CD4-positive, alpha-beta T cell (primary cell): ENCODE results near the gene BCKDHB. TPM values are rescaled to one million over a fixed set of nuclear protein-coding genes. Genes with fewer than 3 reads are reported as not detected.

Experiments
- ATAC-seq: fragments of 200-7000 bp; cut with Tn5 transposase; one replicate; pipeline ENCODE4 v1.10.0; 2022; ENCODE audit warnings: mild to moderate bottlenecking; ENCODE audit not compliant: poor library complexity
- CTCF ChIA-PET: fragments of 350-600 bp; sonication (Branson Sonifier 250); formaldehyde crosslinking; loops from one replicate; lab custom pipeline; 2021; ENCODE audit warnings: antibody characterized with exemption, inconsistent platforms; lab: Charles Lee
- POLR2A ChIA-PET: fragments of 350-600 bp; sonication (Branson Sonifier 250); formaldehyde crosslinking; loops from one replicate; lab custom pipeline; 2021; ENCODE audit warnings: antibody characterized with exemption, inconsistent platforms; lab: Charles Lee
- DNase-seq, 14 experiments: peaks; one replicate each; pipeline ENCODE4 v3.0.0-alpha.2; 2013 to 2020; ENCODE audit warnings: mixed read lengths in 2 of 14
- H3K27ac ChIP-seq, 2 donors: one replicate each; pipeline versions ENCODE4 v1.5.1 to v1.7.0; 2013; ENCODE audit warnings: low read length in 2 of 2, low read depth in 1 of 2, mild to moderate bottlenecking in 1 of 2
- H3K27me3 ChIP-seq, 2 experiments: 1 replicate in 1 of 2; 2 replicates in 1 of 2; pipeline versions ENCODE4 v1.6.1 to v1.7.0; 2013; ENCODE audit warnings: low read length in 2 of 2, control low read depth in 1 of 2, mild to moderate bottlenecking in 1 of 2, moderate library complexity in 1 of 2; ENCODE audit not compliant: insufficient read depth in 2 of 2, control insufficient read depth in 1 of 2
- H3K36me3 ChIP-seq: one replicate; pipeline ENCODE4 v1.6.1; 2013; ENCODE audit warnings: low read length, control low read depth; ENCODE audit not compliant: insufficient read depth
- H3K4me1 ChIP-seq: one replicate; pipeline ENCODE4 v1.6.1; 2013; ENCODE audit warnings: low read length, control low read depth; ENCODE audit not compliant: insufficient read depth
- H3K4me3 ChIP-seq: one replicate; pipeline ENCODE4 v1.5.1; 2013; ENCODE audit warnings: mild to moderate bottlenecking, low read length, moderate library complexity
- H3K9me3 ChIP-seq, 2 experiments: 1 replicate in 1 of 2; 2 replicates in 1 of 2; pipeline versions ENCODE4 v1.6.1 to v1.7.0; 2013; ENCODE audit warnings: low read length in 2 of 2, mild to moderate bottlenecking in 2 of 2, control low read depth in 1 of 2, moderate library complexity in 1 of 2; ENCODE audit not compliant: control insufficient read depth in 1 of 2, insufficient read depth in 1 of 2
- H3K27ac Mint-ChIP-seq: one replicate; pipeline ENCODE4 v1.8.0; 2020; ENCODE audit warnings: mixed read lengths
- H3K27me3 Mint-ChIP-seq: one replicate; pipeline ENCODE4 v1.8.0; 2021; ENCODE audit warnings: mixed read lengths
- H3K36me3 Mint-ChIP-seq: one replicate; pipeline ENCODE4 v1.8.0; 2021; ENCODE audit warnings: low read depth, mixed read lengths
- H3K4me1 Mint-ChIP-seq: one replicate; pipeline ENCODE4 v1.8.0; 2021; ENCODE audit warnings: low read depth, mixed read lengths
- H3K4me3 Mint-ChIP-seq: one replicate; pipeline ENCODE4 v1.8.0; 2020; ENCODE audit warnings: mild to moderate bottlenecking, mixed read lengths
- H3K9me3 Mint-ChIP-seq: one replicate; pipeline ENCODE4 v1.8.0; 2020; ENCODE audit warnings: mixed read lengths
- intact Hi-C, 2 experiments: fragments of 100-400 bp; cut with DNase I in 1 of 2; cut with micrococcal nuclease in 1 of 2; formaldehyde crosslinking; loops; one replicate each; pipeline versions ENCODE4 v1.15.1 to v1.9.0; 2023 to 2025; cut with DNase I, micrococcal nuclease
- total RNA-seq, 174 experiments: library from RNA in 2 of 174; stranded (reverse) in 2 of 174; gene quantifications; one replicate each; pipeline ENCODE4 v1.2.3 and lab custom pipeline; 2021 to 2026
- TF ChIP-seq, protein P1 (sequence below): fragments of 200-600 bp; IDR thresholded peaks from one replicate; pipeline ENCODE4 v1.8.0; 2022; ENCODE audit warnings: antibody characterized with exemption, mild to moderate bottlenecking

The BCKDHB gene
- total RNA-seq, 2 experiments from 2014 or later = 7.8 to 8.1 TPM

- Mint-ChIP-seq H3K9me3 (no peaks in the 10 kb centered on the region), H3K4me3 (no peak overlapping the region), H3K27ac (no peak overlapping the region), H3K36me3 (peaks cover 40% of the 10 kb centered on the region), H3K4me1 (no peaks in the 10 kb centered on the region), H3K27me3 (no peaks in the 10 kb centered on the region)
- no peak overlapping the region for H3K4me3 ChIP-seq
- no peak overlapping the region for H3K27ac ChIP-seq
- peaks cover 9% of the 10 kb centered on the region for H3K36me3 ChIP-seq
- ATAC-seq (no peak), DNase-seq (no peak)
- ChIA-PET POLR2A (no interaction called here), CTCF (no interaction called here)
- H3K9me3 ChIP-seq = no peaks in the 10 kb centered on the region
- intact Hi-C loops = no loop called here
- no peaks in the 10 kb centered on the region for H3K27me3 ChIP-seq
- H3K4me1 ChIP-seq = no peaks in the 10 kb centered on the region
- TF ChIP-seq, protein P1, sequence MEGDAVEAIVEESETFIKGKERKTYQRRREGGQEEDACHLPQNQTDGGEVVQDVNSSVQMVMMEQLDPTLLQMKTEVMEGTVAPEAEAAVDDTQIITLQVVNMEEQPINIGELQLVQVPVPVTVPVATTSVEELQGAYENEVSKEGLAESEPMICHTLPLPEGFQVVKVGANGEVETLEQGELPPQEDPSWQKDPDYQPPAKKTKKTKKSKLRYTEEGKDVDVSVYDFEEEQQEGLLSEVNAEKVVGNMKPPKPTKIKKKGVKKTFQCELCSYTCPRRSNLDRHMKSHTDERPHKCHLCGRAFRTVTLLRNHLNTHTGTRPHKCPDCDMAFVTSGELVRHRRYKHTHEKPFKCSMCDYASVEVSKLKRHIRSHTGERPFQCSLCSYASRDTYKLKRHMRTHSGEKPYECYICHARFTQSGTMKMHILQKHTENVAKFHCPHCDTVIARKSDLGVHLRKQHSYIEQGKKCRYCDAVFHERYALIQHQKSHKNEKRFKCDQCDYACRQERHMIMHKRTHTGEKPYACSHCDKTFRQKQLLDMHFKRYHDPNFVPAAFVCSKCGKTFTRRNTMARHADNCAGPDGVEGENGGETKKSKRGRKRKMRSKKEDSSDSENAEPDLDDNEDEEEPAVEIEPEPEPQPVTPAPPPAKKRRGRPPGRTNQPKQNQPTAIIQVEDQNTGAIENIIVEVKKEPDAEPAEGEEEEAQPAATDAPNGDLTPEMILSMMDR = no peak
Observed at GRCh38 chr6:80170433-80170832, 64.0 kb downstream of the BCKDHB start.

GRCh38 chr6:80173411-80173810, 66.9 kb downstream of the BCKDHB start:
- Mint-ChIP-seq H3K27me3 (no peaks in the 10 kb centered on the region), H3K4me3 (no peak overlapping the region), H3K27ac (no peak overlapping the region), H3K36me3 (peaks cover 58% of the 10 kb centered on the region), H3K9me3 (no peaks in the 10 kb centered on the region), H3K4me1 (no peaks in the 10 kb centered on the region)
- H3K27me3 ChIP-seq = no peaks in the 10 kb centered on the region
- DNase-seq = no peak
- POLR2A ChIA-PET = no interaction called here
- no peaks in the 10 kb centered on the region for H3K4me1 ChIP-seq
- peaks cover 3% of the 10 kb centered on the region for H3K36me3 ChIP-seq
- H3K4me3 ChIP-seq = no peak overlapping the region
- CTCF ChIA-PET = interaction anchor here (0.7 to 1.2 kb wide), 2 partner anchors 224 to 1406 kb away, joined by 3 to 4 read pairs; no protein-coding TSS in a partner anchor
- intact Hi-C loops = no loop called here
- ATAC-seq = no peak
- H3K27ac ChIP-seq = no peak overlapping the region
- TF ChIP-seq, protein P1 = no peak
- H3K9me3 ChIP-seq = no peaks in the 10 kb centered on the region

DNA sequence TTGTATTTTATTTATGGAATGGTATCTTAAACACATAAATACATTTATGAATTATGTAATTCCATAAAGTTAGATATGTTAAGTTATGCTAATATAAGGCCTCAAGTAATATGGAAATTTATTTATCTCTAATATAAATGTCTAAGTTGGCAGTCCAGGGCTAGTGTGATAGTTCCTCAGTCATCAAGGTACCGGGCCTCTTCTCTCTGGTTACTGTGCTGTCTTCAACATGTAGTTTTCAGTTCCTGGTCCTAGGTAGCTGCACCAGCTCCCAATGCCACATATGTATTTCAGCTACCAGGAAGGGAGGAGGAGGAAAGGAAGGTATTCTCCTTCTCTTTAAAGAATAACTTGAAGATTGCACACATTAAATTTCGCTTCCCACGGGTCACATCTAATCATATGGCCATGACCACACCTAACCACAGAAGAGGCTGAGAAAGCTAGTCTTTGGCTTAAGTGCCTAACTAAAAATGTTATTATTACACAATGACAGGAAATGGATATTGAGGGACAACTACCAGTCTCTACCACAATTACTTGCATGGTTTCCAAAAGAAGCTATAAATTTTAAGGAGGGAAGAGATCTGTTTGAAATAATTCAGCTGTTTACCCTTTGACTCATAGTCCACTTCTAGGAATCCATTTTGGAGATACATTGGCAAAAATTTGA, 68.6 kb downstream of the BCKDHB start:
- no peaks in the 10 kb centered on the region for H3K36me3 ChIP-seq
- no peak overlapping the region for H3K27ac ChIP-seq
- CTCF ChIA-PET = no interaction called here
- Mint-ChIP-seq H3K27me3 (no peaks in the 10 kb centered on the region), H3K36me3 (peaks cover 45% of the 10 kb centered on the region), H3K9me3 (no peaks in the 10 kb centered on the region), H3K27ac (no peak overlapping the region), H3K4me3 (no peak overlapping the region), H3K4me1 (no peaks in the 10 kb centered on the region)
- ATAC-seq (no peak), DNase-seq (no peak)
- no peaks in the 10 kb centered on the region for H3K27me3 ChIP-seq
- TF ChIP-seq, protein P1 = no peak
- no peaks in the 10 kb centered on the region for H3K4me1 ChIP-seq
- no peak overlapping the region for H3K4me3 ChIP-seq
- POLR2A ChIA-PET = no interaction called here
- H3K9me3 ChIP-seq = no peaks in the 10 kb centered on the region
- intact Hi-C loops = no loop called here
